H1 (cell line): ENCODE measurements around the gene GTF2B. TPM values are rescaled to one million over a fixed set of nuclear protein-coding genes. Genes with fewer than 3 reads are reported as not detected.

Source experiments
- BCL11A ChIP-seq, 2 experiments: IDR thresholded peaks; one replicate each; pipeline ENCODE4 v1.6.1; 2011; ENCODE audit warnings: low read depth in 2 of 2, low read length in 2 of 2, mild to moderate bottlenecking in 2 of 2
- CHD1 ChIP-seq: IDR thresholded peaks from 2 replicates; pipeline ENCODE4 v1.6.1; 2012; ENCODE audit warnings: low read depth, low read length, improper control_type of control experiment
- CTBP2 ChIP-seq: IDR thresholded peaks from 2 replicates; pipeline ENCODE4 v1.7.0; 2011; ENCODE audit warnings: borderline replicate concordance, mild to moderate bottlenecking, moderate library complexity, mixed read lengths, low read length; ENCODE audit not compliant: insufficient read depth, insufficient read length
- CTCF ChIP-seq, 3 experiments: IDR thresholded peaks; 1 replicate in 2 of 3; 2 replicates in 1 of 3; pipeline versions ENCODE4 v1.5.1 to v1.6.1; 2011; ENCODE audit warnings: low read length in 3 of 3, mild to moderate bottlenecking in 3 of 3, inconsistent platforms in 2 of 3, low read depth in 1 of 3, moderate library complexity in 1 of 3; ENCODE audit not compliant: insufficient read depth in 1 of 3; ENCODE audit errors: control extremely low read depth in 1 of 3
- GABPA ChIP-seq: IDR thresholded peaks from 2 replicates; pipeline ENCODE4 v1.6.1; 2011; ENCODE audit warnings: mild to moderate bottlenecking, low read length, moderate library complexity, borderline replicate concordance; ENCODE audit not compliant: insufficient read depth
- HDAC6 ChIP-seq: IDR thresholded peaks from one replicate; pipeline ENCODE4 v1.7.1; 2012; ENCODE audit warnings: low read depth, mild to moderate bottlenecking, inconsistent platforms, low read length, moderate library complexity
- MAFK ChIP-seq: IDR thresholded peaks from 2 replicates; pipeline ENCODE4 v1.6.1; 2012; ENCODE audit warnings: low read depth, mild to moderate bottlenecking, improper control_type of control experiment, low read length
- NANOG ChIP-seq: IDR thresholded peaks from 2 replicates; pipeline ENCODE4 v1.6.1; 2011; ENCODE audit warnings: low read length, low read depth, mild to moderate bottlenecking, inconsistent platforms; ENCODE audit not compliant: insufficient read depth, poor library complexity, severe bottlenecking
- NRF1 ChIP-seq: IDR thresholded peaks from 2 replicates; pipeline ENCODE4 v1.6.1; 2011; ENCODE audit warnings: mild to moderate bottlenecking, low read depth, low read length, improper control_type of control experiment
- POLR2A ChIP-seq, 2 experiments: IDR thresholded peaks; 1 replicate in 1 of 2; 2 replicates in 1 of 2; pipeline ENCODE4 v1.6.1; 2011; ENCODE audit warnings: low read depth in 2 of 2, low read length in 2 of 2, mild to moderate bottlenecking in 2 of 2; ENCODE audit errors: control extremely low read depth in 1 of 2
- POU5F1 ChIP-seq: IDR thresholded peaks from 2 replicates; pipeline ENCODE4 v1.6.1; 2011; ENCODE audit warnings: low read depth, mild to moderate bottlenecking, low read length, moderate library complexity
- RAD21 ChIP-seq, 2 experiments: IDR thresholded peaks in 1 of 2; conservative IDR thresholded peaks in 1 of 2; 2 replicates each; pipeline ENCODE4 v1.6.1; 2011; ENCODE audit warnings: low read depth in 2 of 2, low read length in 2 of 2, improper control_type of control experiment in 1 of 2, inconsistent platforms in 1 of 2, mild to moderate bottlenecking in 1 of 2, moderate library complexity in 1 of 2
- SAP30 ChIP-seq: fragments of 300-600 bp; sonication (generic); IDR thresholded peaks from 2 replicates; pipeline ENCODE4 v1.7.1; 2012; ENCODE audit warnings: low read length, moderate library complexity, mild to moderate bottlenecking, inconsistent platforms; ENCODE audit not compliant: insufficient read depth, insufficient replicate concordance
- SIN3A ChIP-seq, 2 experiments: IDR thresholded peaks in 1 of 2; conservative IDR thresholded peaks in 1 of 2; 2 replicates each; pipeline ENCODE4 v1.6.1; 2011 to 2012; ENCODE audit warnings: low read length in 2 of 2, improper control_type of control experiment in 1 of 2, low read depth in 1 of 2, mild to moderate bottlenecking in 1 of 2
- SIRT6 ChIP-seq: IDR thresholded peaks from one replicate; pipeline ENCODE4 v1.7.1; 2012; ENCODE audit warnings: low read length, inconsistent platforms
- SIX5 ChIP-seq: IDR thresholded peaks from 2 replicates; pipeline ENCODE4 v1.6.1; 2011; ENCODE audit warnings: mild to moderate bottlenecking, low read depth, low read length
- SP1 ChIP-seq: IDR thresholded peaks from 2 replicates; pipeline ENCODE4 v1.6.1; 2011; ENCODE audit warnings: low read depth, low read length
- SP2 ChIP-seq: IDR thresholded peaks from 2 replicates; pipeline ENCODE4 v1.6.1; 2012; ENCODE audit warnings: mild to moderate bottlenecking, low read length, inconsistent platforms
- SUZ12 ChIP-seq: fragments of 200-600 bp; sonication (generic); IDR thresholded peaks from 2 replicates; pipeline ENCODE4 v1.6.1; 2012; ENCODE audit warnings: mild to moderate bottlenecking, inconsistent platforms, low read length, moderate library complexity, mixed read lengths
- TBP ChIP-seq: IDR thresholded peaks from 2 replicates; pipeline ENCODE4 v1.6.1; 2011; ENCODE audit warnings: low read depth, low read length, improper control_type of control experiment
- TCF12 ChIP-seq: IDR thresholded peaks from 2 replicates; pipeline ENCODE4 v1.6.1; 2011; ENCODE audit warnings: low read depth, mild to moderate bottlenecking, low read length
- YY1 ChIP-seq: IDR thresholded peaks from 2 replicates; pipeline ENCODE4 v1.6.1; 2011; ENCODE audit warnings: low read depth, mild to moderate bottlenecking, low read length
- polyA plus RNA-seq, 7 experiments: library from polyadenylated mRNA; depleted of rRNA in 3 of 7; stranded (reverse) in 5 of 7; unstranded in 2 of 7; fragments of >200 nt in 5 of 7; fragments of 200-250 nt in 2 of 7; gene quantifications; 1 replicate in 5 of 7; 2 replicates in 1 of 7; 4 replicates in 1 of 7; pipeline versions ENCODE4 v1.2.1 to v1.2.3, GENCODE V29; 2011 to 2013; ENCODE audit warnings: missing spikeins in 2 of 7, mixed read lengths in 2 of 7
- total RNA-seq: library from RNA; stranded (reverse); fragmentation: NEBNext Ultra II Directional; extraction: Animal tissue kit (Norgen Biotek cat#: 25700); gene quantifications from 2 replicates; pipeline ENCODE4 v1.2.1, GENCODE V29; 2021

GTF2B gene
- total and polyA plus RNA-seq, 2 of the 8 experiments (the other 6 are each of a cell fraction or from before 2014, with no cell fraction given) = 14.9 to 15.6 TPM

DNA sequence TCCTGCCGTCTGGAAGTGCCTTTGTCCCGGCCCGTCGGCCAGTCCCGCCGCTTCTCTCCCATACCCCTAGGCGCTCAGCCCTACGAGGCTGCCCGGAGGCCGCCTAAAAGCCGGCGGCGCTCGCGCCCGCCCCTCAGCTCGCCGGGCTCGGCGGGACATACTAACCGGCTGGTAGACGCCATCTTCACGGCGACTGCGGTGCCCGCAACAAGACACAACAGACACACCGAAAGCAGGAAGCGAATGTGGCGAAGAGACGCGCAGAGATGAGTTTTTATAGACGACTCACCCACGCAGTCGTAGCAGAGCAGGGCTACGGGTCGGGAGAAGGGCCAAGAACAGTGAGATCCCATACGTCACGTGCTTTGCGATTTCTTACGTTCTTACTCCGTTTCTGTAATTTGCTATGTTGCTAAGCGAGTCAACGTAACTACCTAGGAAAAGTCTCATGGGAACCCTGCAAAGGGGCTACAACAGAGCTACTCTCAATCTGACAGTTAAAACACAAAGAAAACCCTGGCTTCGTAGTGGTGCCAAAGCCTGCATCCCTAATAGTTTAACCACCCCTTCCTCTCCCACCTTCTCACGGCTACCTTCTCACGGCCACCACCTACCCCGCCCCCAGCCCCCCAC lies at the start of gene GTF2B (continued):
- TF ChIP-seq NANOG (no peak), SAP30 (no peak), SUZ12 (no peak), HDAC6 (no peak), TCF12 (no peak), BCL11A (IDR thresholded peaks at IDR 0.05; ENCODE audit: low read depth in 2 of 2, low read length in 2 of 2) (no peak), SP2 (no peak), CTCF (IDR thresholded peaks at IDR 0.05; ENCODE audit: control extremely low read depth in 1 of 3, insufficient read depth in 1 of 3, low read depth in 1 of 3, low read length in 3 of 3) (no peak; a peak in 1 of 4 replicates), GABPA (no peak), SIX5 (no peak), MAFK (no peak), POLR2A (IDR thresholded peaks at IDR 0.05; ENCODE audit: control extremely low read depth in 1 of 2, low read depth in 2 of 2, low read length in 2 of 2) (peak; percentile 78 to 90), CHD1 (no peak), POU5F1 (no peak), CTBP2 (peak; percentile 33), SIN3A (conservative IDR thresholded peaks at IDR 0.05 in 1 of 2, IDR thresholded peaks at IDR 0.05 in 1 of 2; ENCODE audit: low read depth in 1 of 2, low read length in 2 of 2) (peak in 1 of 2 experiments; percentile 90; a peak in 2 of 4 replicates), TBP (peak; percentile 94), YY1 (peak; percentile 81), RAD21 (IDR thresholded peaks at IDR 0.05 in 1 of 2, conservative IDR thresholded peaks at IDR 0.05 in 1 of 2; ENCODE audit: low read depth in 2 of 2, low read length in 2 of 2) (no peak), NRF1 (no peak), SIRT6 (no peak), SP1 (no peak)
